Effector CD8-positive, alpha-beta T cell (primary cell): ENCODE results near the gene FOCAD.

Experiments used
- DNase-seq: peaks from one replicate; lab custom pipeline; 2025; lab: John Stamatoyannopoulos, UW

Gene FOCAD

GRCh38 chr9:20683351-20684034 is 566 bp upstream of the FOCAD start:
- DNase-seq = peak; percentile 13

- DNase-seq = no peak
These were observed 1.0 kb downstream of the FOCAD start for GRCh38 chr9:20684875-20685696.

GRCh38 chr9:20685769-20686168 is 1.7 kb downstream of the FOCAD start:
- no peak for DNase-seq

GRCh38 chr9:20689833-20690232 is 5.8 kb downstream of the FOCAD start:
- DNase-seq = no peak

GRCh38 chr9:20692554-20692953 is 8.5 kb downstream of the FOCAD start:
- DNase-seq = no peak

- DNase-seq = no peak
These were observed 9.0 kb downstream of the FOCAD start for GRCh38 chr9:20693068-20693467.

GRCh38 chr9:20694248-20694647 is 10.2 kb downstream of the FOCAD start:
- no peak for DNase-seq

GRCh38 chr9:20697021-20697719 is 13.1 kb downstream of the FOCAD start:
- DNase-seq = no peak

- no peak for DNase-seq
These were observed 14.7 kb downstream of the FOCAD start for GRCh38 chr9:20698782-20699181.

- DNase-seq = no peak
These were observed 17.0 kb downstream of the FOCAD start for GRCh38 chr9:20701060-20701459.

- no peak for DNase-seq
These were observed 18.5 kb downstream of the FOCAD start for GRCh38 chr9:20702570-20702969.

- DNase-seq = no peak
These were observed 19.1 kb downstream of the FOCAD start for GRCh38 chr9:20703146-20703545.

- no peak for DNase-seq
These were observed 23.6 kb downstream of the FOCAD start for GRCh38 chr9:20707708-20708107.

- no peak for DNase-seq
These were observed 29.1 kb downstream of the FOCAD start for GRCh38 chr9:20713172-20713571.

GRCh38 chr9:20714442-20715415 is 30.7 kb downstream of the FOCAD start:
- DNase-seq = no peak

GRCh38 chr9:20722221-20722620 is 38.2 kb downstream of the FOCAD start:
- DNase-seq = no peak

GRCh38 chr9:20725675-20726074 is 41.6 kb downstream of the FOCAD start:
- no peak for DNase-seq

GRCh38 chr9:20726144-20726543 is 42.1 kb downstream of the FOCAD start:
- no peak for DNase-seq

GRCh38 chr9:20728493-20729220 is 44.6 kb downstream of the FOCAD start:
- no peak for DNase-seq

- no peak for DNase-seq
These were observed 45.5 kb downstream of the FOCAD start for GRCh38 chr9:20729523-20729922.

GRCh38 chr9:20732118-20732517 is 48.1 kb downstream of the FOCAD start:
- DNase-seq = no peak
